Neural cell (in vitro differentiated cells): ENCODE data around the gene TMEM151A. TPM values are rescaled to one million over a fixed set of nuclear protein-coding genes. Genes with fewer than 3 reads are reported as not detected.

Experiments
- H2AFZ ChIP-seq: fragments of 200-600, 300-800 bp; sonication (generic), shearing (Covaris generic); 2 replicates; pipeline ENCODE4 v1.6.0; 2014; ENCODE audit warnings: low read depth, mild to moderate bottlenecking, antibody characterized with exemption, low read length, moderate library complexity
- H3F3A ChIP-seq: fragments of 200-600 bp; shearing (Covaris generic); 2 replicates; pipeline ENCODE4 v1.6.1; 2016; ENCODE audit warnings: mild to moderate bottlenecking, moderate library complexity, mixed read lengths, antibody characterized with exemption, low read length; ENCODE audit not compliant: insufficient read depth, poor library complexity, severe bottlenecking
- H3K27ac ChIP-seq: fragments of 200-600, 300-800 bp; sonication (generic), shearing (Covaris generic); 2 replicates; pipeline ENCODE4 v1.5.1; 2014; ENCODE audit warnings: mild to moderate bottlenecking, low read length, moderate library complexity
- H3K27me3 ChIP-seq: fragments of 300-800, 200-600 bp; sonication (generic), shearing (Covaris generic); 2 replicates; pipeline ENCODE4 v1.6.0; 2014; ENCODE audit warnings: mild to moderate bottlenecking, low read depth, low read length, moderate library complexity; ENCODE audit not compliant: insufficient read depth
- H3K36me3 ChIP-seq: fragments of 300-800, 200-600 bp; sonication (generic), shearing (Covaris generic); 2 replicates; pipeline ENCODE4 v1.5.1; 2014; ENCODE audit warnings: mild to moderate bottlenecking, antibody characterized with exemption, low read length, moderate library complexity; ENCODE audit not compliant: insufficient read depth
- H3K4me2 ChIP-seq: fragments of 300-800, 200-600 bp; sonication (generic), shearing (Covaris generic); 2 replicates; pipeline ENCODE4 v1.6.0; 2014; ENCODE audit warnings: mild to moderate bottlenecking, low read length
- H3K4me3 ChIP-seq: fragments of 300-800, 200-600 bp; sonication (generic), shearing (Covaris generic); 2 replicates; pipeline ENCODE4 v1.5.1; 2014; ENCODE audit warnings: mild to moderate bottlenecking, low read length, moderate library complexity
- H3K79me2 ChIP-seq: fragments of 200-600 bp; shearing (Covaris generic); replicated peaks from 2 replicates; pipeline ENCODE4 v1.6.0; 2014; ENCODE audit warnings: mild to moderate bottlenecking, low read length, moderate library complexity; ENCODE audit not compliant: insufficient read depth
- H3K9ac ChIP-seq: fragments of 300-800, 200-600 bp; sonication (generic), shearing (Covaris generic); 2 replicates; pipeline ENCODE4 v1.6.1; 2016; ENCODE audit warnings: mild to moderate bottlenecking, low read length, mixed read lengths
- H3K9me2 ChIP-seq: fragments of 200-600 bp; shearing (Covaris generic); 2 replicates; pipeline ENCODE4 v1.6.1; 2016; ENCODE audit warnings: mild to moderate bottlenecking, low read length, mixed read lengths; ENCODE audit not compliant: insufficient read depth
- H3K9me3 ChIP-seq: fragments of 200-600, 300-800 bp; sonication (generic), shearing (Covaris generic); 2 replicates; pipeline ENCODE4 v1.6.1; 2016; ENCODE audit warnings: mild to moderate bottlenecking, mixed run types, low read length, moderate library complexity, mixed read lengths
- H4K20me1 ChIP-seq: fragments of 200-600 bp; shearing (Covaris generic); 2 replicates; pipeline ENCODE4 v1.6.1; 2016; ENCODE audit warnings: mild to moderate bottlenecking, mixed run types; ENCODE audit not compliant: insufficient read depth
- EP300 ChIP-seq: fragments of 450-650 bp; conservative IDR thresholded peaks from 2 replicates; pipeline ENCODE4 v1.6.1; 2014; ENCODE audit warnings: antibody characterized with exemption, mild to moderate bottlenecking, moderate library complexity; ENCODE audit not compliant: poor library complexity, severe bottlenecking
- EZH2 ChIP-seq: fragments of 200-600, 300-800 bp; shearing (Covaris generic), sonication (generic); IDR thresholded peaks from 2 replicates; pipeline ENCODE4 v1.6.1; 2014; ENCODE audit warnings: antibody characterized with exemption, low read length, borderline replicate concordance, mild to moderate bottlenecking; ENCODE audit not compliant: insufficient read depth, poor library complexity, severe bottlenecking
- MXI1 ChIP-seq: fragments of 450-650 bp; conservative IDR thresholded peaks from 2 replicates; pipeline ENCODE4 v1.6.1; 2014; ENCODE audit warnings: antibody characterized with exemption, mild to moderate bottlenecking; ENCODE audit not compliant: poor library complexity, severe bottlenecking
- POLR2AphosphoS5 ChIP-seq: IDR thresholded peaks from 2 replicates; pipeline ENCODE4 v1.6.1; 2012
- RAD21 ChIP-seq: fragments of 450-650 bp; conservative IDR thresholded peaks from 2 replicates; pipeline ENCODE4 v1.6.1; 2014; ENCODE audit warnings: antibody characterized with exemption, mild to moderate bottlenecking, moderate library complexity
- SMC3 ChIP-seq: fragments of 450-650 bp; conservative IDR thresholded peaks from 2 replicates; pipeline ENCODE4 v1.6.1; 2014; ENCODE audit warnings: antibody characterized with exemption, mild to moderate bottlenecking, moderate library complexity; ENCODE audit not compliant: poor library complexity
- TAF1 ChIP-seq: IDR thresholded peaks from 2 replicates; pipeline ENCODE4 v1.6.1; 2012; ENCODE audit warnings: low read depth
- polyA plus RNA-seq: library from polyadenylated mRNA; depleted of rRNA; stranded (reverse); fragments of >200 nt; gene quantifications from 2 replicates; pipeline ENCODE4 v1.2.3, GENCODE V29; 2014
- TF ChIP-seq, protein P1 (sequence below): IDR thresholded peaks from 2 replicates; pipeline ENCODE4 v1.6.1; 2012; ENCODE audit warnings: borderline replicate concordance
- TF ChIP-seq, protein P2 (sequence below): fragments of 450-650 bp; IDR thresholded peaks from 2 replicates; pipeline ENCODE4 v1.5.1; 2014; ENCODE audit warnings: antibody characterized with exemption, mild to moderate bottlenecking, moderate library complexity; ENCODE audit not compliant: poor library complexity, severe bottlenecking

The TMEM151A gene
- polyA plus RNA-seq, 1 donor from 2014 or later: 5.3 TPM

DNA sequence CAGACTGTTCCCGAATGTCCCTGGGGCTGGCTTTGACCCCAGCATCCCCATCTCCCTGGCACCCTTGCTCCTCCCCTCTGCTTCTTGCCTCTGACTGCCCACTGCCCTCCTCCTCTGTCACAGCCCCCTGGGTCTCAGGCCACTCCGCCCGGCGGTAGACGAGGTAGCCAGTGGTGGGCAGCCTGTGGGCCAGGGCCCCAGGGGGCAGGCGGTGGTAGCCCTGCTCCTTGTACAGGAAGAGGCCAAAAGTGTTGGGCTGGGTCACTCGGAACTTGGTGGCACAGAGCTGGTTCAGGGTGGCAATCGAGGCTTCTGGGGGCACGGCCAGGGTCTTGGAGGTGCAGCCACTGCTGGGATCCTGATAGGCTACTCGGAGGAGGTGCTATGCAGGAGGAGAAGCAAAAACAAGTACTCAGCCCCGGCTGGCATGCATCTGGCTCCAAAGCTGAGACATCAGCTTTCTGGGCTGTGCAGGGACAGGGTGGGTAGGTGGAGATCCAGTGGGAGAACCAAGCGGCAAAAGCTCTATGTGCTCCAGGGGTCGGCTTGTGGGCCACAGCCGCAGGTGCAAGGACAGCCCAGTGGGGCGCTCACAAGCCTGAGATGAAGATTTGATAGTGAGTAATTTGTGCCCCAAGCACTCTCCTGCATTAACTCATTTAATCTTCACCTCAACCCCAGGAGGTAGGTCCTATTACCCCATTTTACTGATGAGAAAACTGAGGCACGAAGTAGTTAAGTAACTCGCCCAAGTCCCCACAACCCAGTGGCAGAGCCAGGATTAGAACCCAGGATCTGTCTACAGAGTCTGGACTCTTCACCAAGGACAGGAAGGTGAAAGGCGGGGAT, 40.9 kb downstream of the TMEM151A start:
- Histone ChIP-seq H4K20me1 (no peaks in the 10 kb centered on the region), H3K9ac (no peak overlapping the region), H3K4me3 (no peak overlapping the region), H3K79me2 (no peaks in the 10 kb centered on the region), H2AFZ (no peak overlapping the region), H3K9me2 (no peaks in the 10 kb centered on the region), H3K27ac (no peak overlapping the region), H3K36me3 (no peaks in the 10 kb centered on the region), H3K27me3 (no peaks in the 10 kb centered on the region), H3K9me3 (no peaks in the 10 kb centered on the region), H3F3A (no peaks in the 10 kb centered on the region), H3K4me2 (no peak overlapping the region)
- TF ChIP-seq EP300: no peak
- no peak for TF ChIP-seq TAF1
- TF ChIP-seq, protein P1, sequence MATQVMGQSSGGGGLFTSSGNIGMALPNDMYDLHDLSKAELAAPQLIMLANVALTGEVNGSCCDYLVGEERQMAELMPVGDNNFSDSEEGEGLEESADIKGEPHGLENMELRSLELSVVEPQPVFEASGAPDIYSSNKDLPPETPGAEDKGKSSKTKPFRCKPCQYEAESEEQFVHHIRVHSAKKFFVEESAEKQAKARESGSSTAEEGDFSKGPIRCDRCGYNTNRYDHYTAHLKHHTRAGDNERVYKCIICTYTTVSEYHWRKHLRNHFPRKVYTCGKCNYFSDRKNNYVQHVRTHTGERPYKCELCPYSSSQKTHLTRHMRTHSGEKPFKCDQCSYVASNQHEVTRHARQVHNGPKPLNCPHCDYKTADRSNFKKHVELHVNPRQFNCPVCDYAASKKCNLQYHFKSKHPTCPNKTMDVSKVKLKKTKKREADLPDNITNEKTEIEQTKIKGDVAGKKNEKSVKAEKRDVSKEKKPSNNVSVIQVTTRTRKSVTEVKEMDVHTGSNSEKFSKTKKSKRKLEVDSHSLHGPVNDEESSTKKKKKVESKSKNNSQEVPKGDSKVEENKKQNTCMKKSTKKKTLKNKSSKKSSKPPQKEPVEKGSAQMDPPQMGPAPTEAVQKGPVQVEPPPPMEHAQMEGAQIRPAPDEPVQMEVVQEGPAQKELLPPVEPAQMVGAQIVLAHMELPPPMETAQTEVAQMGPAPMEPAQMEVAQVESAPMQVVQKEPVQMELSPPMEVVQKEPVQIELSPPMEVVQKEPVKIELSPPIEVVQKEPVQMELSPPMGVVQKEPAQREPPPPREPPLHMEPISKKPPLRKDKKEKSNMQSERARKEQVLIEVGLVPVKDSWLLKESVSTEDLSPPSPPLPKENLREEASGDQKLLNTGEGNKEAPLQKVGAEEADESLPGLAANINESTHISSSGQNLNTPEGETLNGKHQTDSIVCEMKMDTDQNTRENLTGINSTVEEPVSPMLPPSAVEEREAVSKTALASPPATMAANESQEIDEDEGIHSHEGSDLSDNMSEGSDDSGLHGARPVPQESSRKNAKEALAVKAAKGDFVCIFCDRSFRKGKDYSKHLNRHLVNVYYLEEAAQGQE: no peak
- no peak for TF ChIP-seq EZH2
- TF ChIP-seq, protein P2, sequence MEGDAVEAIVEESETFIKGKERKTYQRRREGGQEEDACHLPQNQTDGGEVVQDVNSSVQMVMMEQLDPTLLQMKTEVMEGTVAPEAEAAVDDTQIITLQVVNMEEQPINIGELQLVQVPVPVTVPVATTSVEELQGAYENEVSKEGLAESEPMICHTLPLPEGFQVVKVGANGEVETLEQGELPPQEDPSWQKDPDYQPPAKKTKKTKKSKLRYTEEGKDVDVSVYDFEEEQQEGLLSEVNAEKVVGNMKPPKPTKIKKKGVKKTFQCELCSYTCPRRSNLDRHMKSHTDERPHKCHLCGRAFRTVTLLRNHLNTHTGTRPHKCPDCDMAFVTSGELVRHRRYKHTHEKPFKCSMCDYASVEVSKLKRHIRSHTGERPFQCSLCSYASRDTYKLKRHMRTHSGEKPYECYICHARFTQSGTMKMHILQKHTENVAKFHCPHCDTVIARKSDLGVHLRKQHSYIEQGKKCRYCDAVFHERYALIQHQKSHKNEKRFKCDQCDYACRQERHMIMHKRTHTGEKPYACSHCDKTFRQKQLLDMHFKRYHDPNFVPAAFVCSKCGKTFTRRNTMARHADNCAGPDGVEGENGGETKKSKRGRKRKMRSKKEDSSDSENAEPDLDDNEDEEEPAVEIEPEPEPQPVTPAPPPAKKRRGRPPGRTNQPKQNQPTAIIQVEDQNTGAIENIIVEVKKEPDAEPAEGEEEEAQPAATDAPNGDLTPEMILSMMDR: no peak
- TF ChIP-seq MXI1: no peak
- no peak for TF ChIP-seq RAD21
- TF ChIP-seq SMC3: no peak
- no peak for TF ChIP-seq POLR2AphosphoS5

DNA sequence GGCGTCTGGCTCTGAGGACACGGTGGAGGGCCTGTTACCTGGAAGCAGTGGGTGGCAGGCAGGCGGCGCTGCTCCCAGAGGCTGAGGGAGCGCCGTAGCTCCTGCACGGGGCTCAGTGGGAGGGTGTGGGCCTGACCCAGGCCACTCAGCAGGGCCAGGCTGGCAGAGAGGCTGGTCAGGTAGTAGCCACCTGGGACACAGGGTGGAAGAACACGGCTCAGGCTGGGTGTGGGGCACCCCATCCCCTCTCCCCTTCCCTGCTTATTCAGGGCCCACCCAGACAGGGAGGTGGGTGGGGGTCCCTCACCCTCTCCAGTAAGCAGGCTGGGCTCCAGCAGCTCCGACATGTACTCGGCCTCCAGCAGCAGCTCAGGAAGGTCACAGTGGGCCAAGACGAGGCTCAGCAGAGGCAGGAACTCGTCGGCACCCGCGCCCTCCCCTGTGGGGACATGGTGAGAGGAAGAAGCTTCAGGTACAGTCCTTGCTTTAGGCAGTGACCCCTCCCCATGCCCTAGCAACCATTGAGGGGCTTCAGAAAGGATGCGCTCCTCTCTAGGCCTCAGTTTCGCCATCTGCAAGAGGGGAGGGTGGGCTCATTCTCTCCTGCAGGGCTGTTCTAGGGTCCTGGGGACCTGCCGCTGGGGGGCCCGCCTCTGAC, 41.7 kb downstream of the TMEM151A start:
- no peak overlapping the region for H2AFZ ChIP-seq
- H3K9me3 ChIP-seq: no peaks in the 10 kb centered on the region
- H3K79me2 ChIP-seq: no peaks in the 10 kb centered on the region
- TF ChIP-seq SMC3 (no peak), EP300 (no peak), TAF1 (no peak), POLR2AphosphoS5 (no peak), MXI1 (no peak)
- TF ChIP-seq, protein P2: no peak
- TF ChIP-seq, protein P1: no peak
- no peaks in the 10 kb centered on the region for H3K36me3 ChIP-seq
- no peaks in the 10 kb centered on the region for H4K20me1 ChIP-seq
- no peak overlapping the region for H3K4me2 ChIP-seq
- no peak overlapping the region for H3K27ac ChIP-seq
- H3K27me3 ChIP-seq: no peaks in the 10 kb centered on the region
- no peak overlapping the region for H3K4me3 ChIP-seq
- no peaks in the 10 kb centered on the region for H3K9me2 ChIP-seq
- H3F3A ChIP-seq: no peaks in the 10 kb centered on the region
- H3K9ac ChIP-seq: no peak overlapping the region
